K562 (cell line): ENCODE measurements around the gene AIMP1. TPM values are rescaled to one million over a fixed set of nuclear protein-coding genes. Genes with fewer than 3 reads are reported as not detected.
A peak's percentile ranks its signal among the peaks of the same experiment; 100 is the strongest.

Experiments
- CC2D1A ChIP-seq: fragments of 450-650 bp; IDR thresholded peaks from 2 replicates; pipeline ENCODE4 v1.6.1; 2017; ENCODE audit warnings: mild to moderate bottlenecking
- DPF2 ChIP-seq: fragments of 450-650 bp; IDR thresholded peaks from 2 replicates; pipeline ENCODE4 v1.6.1; 2016
- FOXM1 ChIP-seq, 2 experiments: fragments of 450-650 bp in 1 of 2; sonication (generic) in 1 of 2; formaldehyde crosslinking in 1 of 2; IDR thresholded peaks; 2 replicates each; pipeline versions ENCODE4 v1.6.1 to v1.9.0; 2017 to 2022; ENCODE audit warnings: low read depth in 2 of 2, mild to moderate bottlenecking in 2 of 2, missing genetic modification reagents in 1 of 2, moderate library complexity in 1 of 2
- RBM14 ChIP-seq: fragments of 200-400 bp; formaldehyde crosslinking; IDR thresholded peaks from 2 replicates; pipeline ENCODE4 v1.6.1; 2018; ENCODE audit warnings: low read depth, mild to moderate bottlenecking, low read length, moderate library complexity, borderline replicate concordance; ENCODE audit not compliant: insufficient read depth
- SIN3A ChIP-seq, 2 experiments: fragments of 150-350 bp in 1 of 2; IDR thresholded peaks; 2 replicates each; pipeline ENCODE4 v1.6.1; 2011 to 2016; ENCODE audit warnings: borderline replicate concordance in 2 of 2, low read depth in 2 of 2, low read length in 2 of 2, mild to moderate bottlenecking in 2 of 2, moderate library complexity in 2 of 2; ENCODE audit not compliant: control insufficient read depth in 1 of 2
- ZBTB7A ChIP-seq: IDR thresholded peaks from 2 replicates; pipeline ENCODE4 v1.6.1; 2011; ENCODE audit warnings: low read depth, mild to moderate bottlenecking, low read length, moderate library complexity, borderline replicate concordance; ENCODE audit not compliant: control insufficient read depth
- ZC3H4 ChIP-seq: sonication (generic); formaldehyde crosslinking; IDR thresholded peaks from 2 replicates; pipeline ENCODE4 v1.9.0; 2021; ENCODE audit warnings: missing genetic modification reagents, borderline replicate concordance
- ZNF24 ChIP-seq: fragments of 450-650 bp; IDR thresholded peaks from 2 replicates; pipeline ENCODE4 v1.6.1; 2016
- ZNF77 ChIP-seq: fragments of 250-450 bp; sonication (Bioruptor Pico); IDR thresholded peaks from 2 replicates; pipeline ENCODE4 v1.5.0; 2020
- polyA plus RNA-seq, 8 experiments: library from polyadenylated mRNA; depleted of rRNA in 4 of 8; stranded (reverse) in 5 of 8; unstranded in 3 of 8; fragments of >200 nt; fragmentation: Nextera tagmentation in 2 of 8; fragmentation: Illumina TruSeq in 1 of 8; extraction: Ambion mirVana in 2 of 8; extraction: Trizol in 1 of 8; gene quantifications; 2 replicates each; pipeline versions ENCODE4 v1.2.1 to v1.2.3, GENCODE V29; 2011 to 2014; ENCODE audit warnings: inconsistent platforms in 1 of 8, missing spikeins in 1 of 8
- total RNA-seq, 7 experiments: library from RNA; depleted of rRNA in 6 of 7; stranded (reverse); fragments of >200 nt in 6 of 7; fragmentation: Illumina TruSeq in 2 of 7; extraction: Trizol in 2 of 7; gene quantifications; 2 replicates each; pipeline versions ENCODE4 v1.2.1 to v1.2.3, GENCODE V29; 2011 to 2021; ENCODE audit warnings: low replicate concordance in 1 of 7
- TF ChIP-seq, protein P1 (sequence below): fragments of 200-600 bp; sonication (generic); IDR thresholded peaks from one replicate; pipeline ENCODE4 v1.6.1; 2012; ENCODE audit warnings: mild to moderate bottlenecking, low read depth, low read length, inconsistent platforms
- TF ChIP-seq, protein P2 (sequence below): fragments of 200-800 bp; sonication (Bioruptor generic); IDR thresholded peaks from 2 replicates; pipeline ENCODE4 v1.6.1; 2017; ENCODE audit warnings: missing genetic modification characterization, missing compliant biosample characterization
- TF ChIP-seq, protein P3 (sequence below): fragments of 250-450 bp; sonication (Bioruptor Pico); IDR thresholded peaks from 2 replicates; pipeline ENCODE4 v1.8.0; 2022; ENCODE audit warnings: moderate library complexity, mild to moderate bottlenecking, inconsistent platforms

AIMP1 gene
- total and polyA plus RNA-seq, 9 of the 15 experiments (the other 6 are each of a cell fraction or from before 2014, with no cell fraction given) = 39.9 to 141 (median 70.1) TPM

- TF ChIP-seq, protein P1, sequence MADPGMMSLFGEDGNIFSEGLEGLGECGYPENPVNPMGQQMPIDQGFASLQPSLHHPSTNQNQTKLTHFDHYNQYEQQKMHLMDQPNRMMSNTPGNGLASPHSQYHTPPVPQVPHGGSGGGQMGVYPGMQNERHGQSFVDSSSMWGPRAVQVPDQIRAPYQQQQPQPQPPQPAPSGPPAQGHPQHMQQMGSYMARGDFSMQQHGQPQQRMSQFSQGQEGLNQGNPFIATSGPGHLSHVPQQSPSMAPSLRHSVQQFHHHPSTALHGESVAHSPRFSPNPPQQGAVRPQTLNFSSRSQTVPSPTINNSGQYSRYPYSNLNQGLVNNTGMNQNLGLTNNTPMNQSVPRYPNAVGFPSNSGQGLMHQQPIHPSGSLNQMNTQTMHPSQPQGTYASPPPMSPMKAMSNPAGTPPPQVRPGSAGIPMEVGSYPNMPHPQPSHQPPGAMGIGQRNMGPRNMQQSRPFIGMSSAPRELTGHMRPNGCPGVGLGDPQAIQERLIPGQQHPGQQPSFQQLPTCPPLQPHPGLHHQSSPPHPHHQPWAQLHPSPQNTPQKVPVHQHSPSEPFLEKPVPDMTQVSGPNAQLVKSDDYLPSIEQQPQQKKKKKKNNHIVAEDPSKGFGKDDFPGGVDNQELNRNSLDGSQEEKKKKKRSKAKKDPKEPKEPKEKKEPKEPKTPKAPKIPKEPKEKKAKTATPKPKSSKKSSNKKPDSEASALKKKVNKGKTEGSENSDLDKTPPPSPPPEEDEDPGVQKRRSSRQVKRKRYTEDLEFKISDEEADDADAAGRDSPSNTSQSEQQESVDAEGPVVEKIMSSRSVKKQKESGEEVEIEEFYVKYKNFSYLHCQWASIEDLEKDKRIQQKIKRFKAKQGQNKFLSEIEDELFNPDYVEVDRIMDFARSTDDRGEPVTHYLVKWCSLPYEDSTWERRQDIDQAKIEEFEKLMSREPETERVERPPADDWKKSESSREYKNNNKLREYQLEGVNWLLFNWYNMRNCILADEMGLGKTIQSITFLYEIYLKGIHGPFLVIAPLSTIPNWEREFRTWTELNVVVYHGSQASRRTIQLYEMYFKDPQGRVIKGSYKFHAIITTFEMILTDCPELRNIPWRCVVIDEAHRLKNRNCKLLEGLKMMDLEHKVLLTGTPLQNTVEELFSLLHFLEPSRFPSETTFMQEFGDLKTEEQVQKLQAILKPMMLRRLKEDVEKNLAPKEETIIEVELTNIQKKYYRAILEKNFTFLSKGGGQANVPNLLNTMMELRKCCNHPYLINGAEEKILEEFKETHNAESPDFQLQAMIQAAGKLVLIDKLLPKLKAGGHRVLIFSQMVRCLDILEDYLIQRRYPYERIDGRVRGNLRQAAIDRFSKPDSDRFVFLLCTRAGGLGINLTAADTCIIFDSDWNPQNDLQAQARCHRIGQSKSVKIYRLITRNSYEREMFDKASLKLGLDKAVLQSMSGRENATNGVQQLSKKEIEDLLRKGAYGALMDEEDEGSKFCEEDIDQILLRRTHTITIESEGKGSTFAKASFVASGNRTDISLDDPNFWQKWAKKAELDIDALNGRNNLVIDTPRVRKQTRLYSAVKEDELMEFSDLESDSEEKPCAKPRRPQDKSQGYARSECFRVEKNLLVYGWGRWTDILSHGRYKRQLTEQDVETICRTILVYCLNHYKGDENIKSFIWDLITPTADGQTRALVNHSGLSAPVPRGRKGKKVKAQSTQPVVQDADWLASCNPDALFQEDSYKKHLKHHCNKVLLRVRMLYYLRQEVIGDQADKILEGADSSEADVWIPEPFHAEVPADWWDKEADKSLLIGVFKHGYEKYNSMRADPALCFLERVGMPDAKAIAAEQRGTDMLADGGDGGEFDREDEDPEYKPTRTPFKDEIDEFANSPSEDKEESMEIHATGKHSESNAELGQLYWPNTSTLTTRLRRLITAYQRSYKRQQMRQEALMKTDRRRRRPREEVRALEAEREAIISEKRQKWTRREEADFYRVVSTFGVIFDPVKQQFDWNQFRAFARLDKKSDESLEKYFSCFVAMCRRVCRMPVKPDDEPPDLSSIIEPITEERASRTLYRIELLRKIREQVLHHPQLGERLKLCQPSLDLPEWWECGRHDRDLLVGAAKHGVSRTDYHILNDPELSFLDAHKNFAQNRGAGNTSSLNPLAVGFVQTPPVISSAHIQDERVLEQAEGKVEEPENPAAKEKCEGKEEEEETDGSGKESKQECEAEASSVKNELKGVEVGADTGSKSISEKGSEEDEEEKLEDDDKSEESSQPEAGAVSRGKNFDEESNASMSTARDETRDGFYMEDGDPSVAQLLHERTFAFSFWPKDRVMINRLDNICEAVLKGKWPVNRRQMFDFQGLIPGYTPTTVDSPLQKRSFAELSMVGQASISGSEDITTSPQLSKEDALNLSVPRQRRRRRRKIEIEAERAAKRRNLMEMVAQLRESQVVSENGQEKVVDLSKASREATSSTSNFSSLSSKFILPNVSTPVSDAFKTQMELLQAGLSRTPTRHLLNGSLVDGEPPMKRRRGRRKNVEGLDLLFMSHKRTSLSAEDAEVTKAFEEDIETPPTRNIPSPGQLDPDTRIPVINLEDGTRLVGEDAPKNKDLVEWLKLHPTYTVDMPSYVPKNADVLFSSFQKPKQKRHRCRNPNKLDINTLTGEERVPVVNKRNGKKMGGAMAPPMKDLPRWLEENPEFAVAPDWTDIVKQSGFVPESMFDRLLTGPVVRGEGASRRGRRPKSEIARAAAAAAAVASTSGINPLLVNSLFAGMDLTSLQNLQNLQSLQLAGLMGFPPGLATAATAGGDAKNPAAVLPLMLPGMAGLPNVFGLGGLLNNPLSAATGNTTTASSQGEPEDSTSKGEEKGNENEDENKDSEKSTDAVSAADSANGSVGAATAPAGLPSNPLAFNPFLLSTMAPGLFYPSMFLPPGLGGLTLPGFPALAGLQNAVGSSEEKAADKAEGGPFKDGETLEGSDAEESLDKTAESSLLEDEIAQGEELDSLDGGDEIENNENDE = no peak
- TF ChIP-seq ZC3H4 (CRISPR knock-in tag) = no peak
- 0 out of 2 replicates have a peak, but pooled peaks have one; percentile 2 for TF ChIP-seq CC2D1A
- TF ChIP-seq DPF2 = 0 out of 2 replicates have a peak, but pooled peaks have one; percentile 17
- TF ChIP-seq, protein P2, sequence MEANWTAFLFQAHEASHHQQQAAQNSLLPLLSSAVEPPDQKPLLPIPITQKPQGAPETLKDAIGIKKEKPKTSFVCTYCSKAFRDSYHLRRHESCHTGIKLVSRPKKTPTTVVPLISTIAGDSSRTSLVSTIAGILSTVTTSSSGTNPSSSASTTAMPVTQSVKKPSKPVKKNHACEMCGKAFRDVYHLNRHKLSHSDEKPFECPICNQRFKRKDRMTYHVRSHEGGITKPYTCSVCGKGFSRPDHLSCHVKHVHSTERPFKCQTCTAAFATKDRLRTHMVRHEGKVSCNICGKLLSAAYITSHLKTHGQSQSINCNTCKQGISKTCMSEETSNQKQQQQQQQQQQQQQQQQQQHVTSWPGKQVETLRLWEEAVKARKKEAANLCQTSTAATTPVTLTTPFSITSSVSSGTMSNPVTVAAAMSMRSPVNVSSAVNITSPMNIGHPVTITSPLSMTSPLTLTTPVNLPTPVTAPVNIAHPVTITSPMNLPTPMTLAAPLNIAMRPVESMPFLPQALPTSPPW (CRISPR knock-in tag) = no peak
- no peak for TF ChIP-seq ZNF77 (CRISPR knock-in tag)
- no peak for TF ChIP-seq RBM14
- TF ChIP-seq ZBTB7A = no peak
- TF ChIP-seq FOXM1 (IDR thresholded peaks at IDR 0.05; ENCODE audit: low read depth) = no peak
- TF ChIP-seq FOXM1 (CRISPR knock-in tag; IDR thresholded peaks at IDR 0.05; ENCODE audit: low read depth) = no peak
- peak; percentile 51; the same call in 1 of the 2 replicates for TF ChIP-seq ZNF24
- 0 out of 4 replicates have a peak, but pooled peaks of 1 of the 2 experiments have one; percentile 5 for TF ChIP-seq SIN3A (IDR thresholded peaks at IDR 0.05; ENCODE audit: borderline replicate concordance in 2 of 2, control insufficient read depth in 1 of 2, low read depth in 2 of 2, low read length in 2 of 2)
- TF ChIP-seq, protein P3, sequence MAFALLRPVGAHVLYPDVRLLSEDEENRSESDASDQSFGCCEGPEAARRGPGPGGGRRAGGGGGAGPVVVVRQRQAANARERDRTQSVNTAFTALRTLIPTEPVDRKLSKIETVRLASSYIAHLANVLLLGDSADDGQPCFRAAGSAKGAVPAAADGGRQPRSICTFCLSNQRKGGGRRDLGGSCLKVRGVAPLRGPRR = no peak
Observed at GRCh38 chr4:106314960-106315359, 1.4 kb upstream of the AIMP1 start (continued).
